Immature natural killer cell (primary cell): Measurements from ENCODE around the gene MVK. TPM values are rescaled to one million over a fixed set of nuclear protein-coding genes. Genes with fewer than 3 reads are reported as not detected.

ENCODE experiments used
- DNase-seq, 3 donors: peaks; one replicate each; pipeline ENCODE4 v3.0.0; 2022; ENCODE audit warnings: mixed read lengths in 1 of 3
- H3K27ac Mint-ChIP-seq, 6 donors: one replicate each; pipeline ENCODE4 v1.8.0; 2020; ENCODE audit warnings: mixed read lengths in 6 of 6, mild to moderate bottlenecking in 5 of 6, inconsistent platforms in 4 of 6, moderate library complexity in 3 of 6
- H3K27me3 Mint-ChIP-seq, 3 donors: one replicate each; pipeline ENCODE4 v1.8.0; 2020 to 2021; ENCODE audit warnings: low read depth in 3 of 3, mild to moderate bottlenecking in 3 of 3, mixed read lengths in 3 of 3, moderate library complexity in 3 of 3, inconsistent platforms in 1 of 3
- H3K36me3 Mint-ChIP-seq, 3 donors: one replicate each; pipeline ENCODE4 v1.8.0; 2020; ENCODE audit warnings: mixed read lengths in 3 of 3, inconsistent platforms in 2 of 3, mild to moderate bottlenecking in 2 of 3
- H3K4me1 Mint-ChIP-seq, 2 donors: one replicate each; pipeline ENCODE4 v1.8.0; 2020; ENCODE audit warnings: inconsistent platforms in 2 of 2, mild to moderate bottlenecking in 2 of 2, mixed read lengths in 2 of 2, moderate library complexity in 1 of 2
- H3K4me3 Mint-ChIP-seq, 5 donors: one replicate each; pipeline ENCODE4 v1.8.0; 2020; ENCODE audit warnings: mild to moderate bottlenecking in 5 of 5, mixed read lengths in 5 of 5, inconsistent platforms in 3 of 5, moderate library complexity in 3 of 5
- H3K9me3 Mint-ChIP-seq, 6 donors: one replicate each; pipeline ENCODE4 v1.8.0; 2020; ENCODE audit warnings: mild to moderate bottlenecking in 6 of 6, mixed read lengths in 6 of 6, inconsistent platforms in 4 of 6, moderate library complexity in 3 of 6
- polyA plus RNA-seq, 3 donors: library from polyadenylated mRNA; unstranded; fragments of 300-500 nt; fragmentation: Illumina TruSeq; gene quantifications; one replicate each; pipeline ENCODE4 v1.2.3, GENCODE V29; 2021

Gene MVK
- 1 to 10 TPM; 3.4 to 4.9 (median 4.2) TPM for polyA plus RNA-seq

GRCh38 chr12:109573029-109573913 is at the start of gene MVK, which contains the start of gene MMAB:
TSS of gene MVK (plus strand) at chr12:109573794. CDS start at chr12:109574823, 1,029 bp downstream.
TSS of gene MMAB (minus strand) at chr12:109573504. CDS start at chr12:109573480, 24 bp downstream.
- Mint-ChIP-seq H3K9me3 (no peaks in the 10 kb centered on the region), H3K27me3 (peaks cover 7 to 10% (median 8%) of the 10 kb centered on the region in 3 donors), H3K4me1 (peaks cover 26 to 39% of the 10 kb centered on the region in 2 donors), H3K27ac (peak within 1 kb of the TSS; percentile 93 to 97 (median 96)), H3K36me3 (peaks cover 10 to 23% (median 16%) of the 10 kb centered on the region in 3 donors), H3K4me3 (peak within 1 kb of the TSS; percentile 91 to 98 (median 95))
- peak; percentile 99 for DNase-seq

DNA sequence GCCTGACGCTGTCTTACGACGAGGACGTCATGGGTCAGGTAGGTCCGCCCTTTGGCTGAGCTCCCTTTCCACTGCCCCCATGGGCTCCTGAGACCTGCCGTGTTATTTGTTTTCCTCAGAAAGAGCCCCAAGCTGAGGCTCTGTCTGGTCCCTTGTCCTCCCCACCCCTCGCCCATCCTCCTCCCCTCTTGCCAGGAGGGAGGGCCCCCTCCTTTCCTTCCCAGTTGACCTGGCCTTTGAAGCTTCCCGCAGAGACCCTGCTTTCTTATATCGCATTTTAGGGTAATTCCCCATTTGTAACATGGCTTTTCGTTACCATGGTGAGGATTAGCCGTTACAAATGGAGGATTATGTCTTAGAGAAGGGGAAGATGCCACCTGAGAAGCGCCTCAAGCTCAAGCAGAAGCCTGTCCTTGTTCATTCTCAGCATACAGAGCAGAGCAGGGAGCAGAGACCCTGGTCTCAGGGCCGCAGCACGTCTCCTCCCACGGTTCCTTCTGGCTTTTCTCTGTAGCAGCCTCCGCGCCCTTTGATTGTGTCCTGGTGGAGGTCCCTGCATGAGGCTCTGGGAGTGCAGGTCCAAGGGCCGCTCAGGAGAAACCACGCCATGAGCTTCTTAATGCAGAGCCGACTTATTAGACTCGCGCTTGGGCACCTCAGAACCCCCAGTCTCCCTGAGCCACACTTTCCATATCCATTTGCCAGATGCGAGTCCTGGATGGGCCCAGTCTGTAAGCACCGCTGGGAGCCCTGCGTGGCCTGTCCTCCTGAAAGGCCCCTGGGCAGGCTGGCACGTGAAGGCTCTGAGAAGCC is 48.9 kb upstream of the MVK start:
- Mint-ChIP-seq H3K27ac (no peak overlapping the region), H3K4me1 (no peaks in the 10 kb centered on the region), H3K27me3 (peaks cover 0 to 2% (median 0%) of the 10 kb centered on the region in 3 donors), H3K4me3 (no peak overlapping the region), H3K9me3 (no peaks in the 10 kb centered on the region), H3K36me3 (peaks cover 13 to 49% (median 24%) of the 10 kb centered on the region in 3 donors)
- no peak for DNase-seq

DNA sequence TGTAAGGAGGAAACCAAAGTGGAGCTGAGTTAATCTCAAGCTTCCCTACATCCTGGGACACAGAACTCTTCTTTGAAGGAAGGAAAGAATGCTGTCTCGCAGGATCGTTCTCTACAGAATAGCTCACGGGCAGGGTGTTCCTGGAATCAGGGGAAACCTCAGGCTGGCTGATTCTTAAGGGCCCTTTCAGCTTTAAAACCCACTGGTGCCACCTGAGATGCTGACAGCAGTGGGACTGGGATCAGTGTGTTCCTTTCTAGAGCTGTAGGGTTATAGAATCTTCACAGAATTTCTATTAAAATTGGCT is 48.4 kb upstream of the MVK start:
- Mint-ChIP-seq H3K27me3 (no peaks in the 10 kb centered on the region), H3K9me3 (no peaks in the 10 kb centered on the region), H3K4me1 (no peaks in the 10 kb centered on the region), H3K4me3 (no peak overlapping the region), H3K27ac (no peak overlapping the region), H3K36me3 (peaks cover 16 to 50% (median 18%) of the 10 kb centered on the region in 3 donors)
- no peak for DNase-seq

DNA sequence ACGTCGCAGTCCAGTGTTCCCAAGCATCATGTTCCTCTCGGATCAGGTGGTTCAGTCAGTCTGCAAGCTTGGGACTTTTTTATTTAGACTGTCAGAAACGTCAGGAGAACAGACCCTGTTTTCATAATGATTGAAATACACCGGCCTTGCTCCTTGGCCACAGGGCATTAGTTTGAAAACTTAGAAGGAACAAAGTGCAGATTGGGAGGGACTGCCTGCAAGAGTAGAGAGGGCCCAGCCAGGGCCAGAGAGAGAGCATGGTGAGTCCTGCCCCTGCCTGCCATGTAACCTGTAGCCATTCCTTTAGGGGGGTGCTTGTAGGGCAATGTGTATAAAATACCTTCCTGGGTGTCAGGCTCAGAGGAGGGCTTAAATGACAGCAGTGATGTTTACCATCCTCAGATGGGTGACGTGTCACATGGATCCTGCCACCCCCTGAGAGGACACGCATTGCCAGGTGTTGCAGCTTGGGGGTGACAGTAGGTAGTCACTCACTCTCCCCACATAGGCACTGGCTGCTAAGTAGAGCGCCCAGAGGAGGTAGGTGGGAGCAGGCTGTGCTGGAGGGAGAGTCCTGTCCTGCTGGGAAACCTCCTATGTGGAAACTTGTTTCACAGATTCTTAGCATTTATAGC is 46.0 kb upstream of the MVK start:
- Mint-ChIP-seq H3K27me3 (no peaks in the 10 kb centered on the region), H3K4me3 (no peak overlapping the region), H3K9me3 (no peaks in the 10 kb centered on the region), H3K27ac (peak overlapping the region in 1 of 6 donors; percentile 7), H3K36me3 (peaks cover 15 to 46% (median 17%) of the 10 kb centered on the region in 3 donors), H3K4me1 (no peaks in the 10 kb centered on the region)
- DNase-seq = no peak

GRCh38 chr12:109529691-109530640 is 43.6 kb upstream of the MVK start:
- Mint-ChIP-seq H3K4me3 (no peak overlapping the region), H3K27me3 (no peaks in the 10 kb centered on the region), H3K27ac (peak overlapping the region in 2 of 6 donors; percentile 30 to 55), H3K9me3 (no peaks in the 10 kb centered on the region), H3K4me1 (no peaks in the 10 kb centered on the region), H3K36me3 (peaks cover 15 to 45% (median 18%) of the 10 kb centered on the region in 3 donors)
- no peak for DNase-seq

DNA sequence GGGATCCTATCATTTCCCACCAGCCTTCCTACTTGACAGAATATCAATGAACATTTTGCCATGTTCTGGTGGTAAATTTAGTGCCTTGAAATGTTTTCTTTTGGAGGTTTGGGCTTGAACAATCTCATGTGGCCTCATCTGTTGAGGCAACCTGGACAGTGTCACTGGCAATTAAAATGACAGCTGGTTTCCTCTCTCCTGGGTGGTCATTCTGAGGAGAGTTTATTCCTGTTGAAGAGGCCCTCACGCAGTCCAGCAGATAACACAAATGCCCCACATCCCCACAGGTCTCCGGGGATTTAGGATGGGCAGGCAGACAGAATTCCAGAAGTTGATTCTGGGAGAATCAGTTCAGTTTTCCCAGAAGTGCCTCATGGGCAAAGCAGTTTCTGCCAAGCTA is 42.2 kb upstream of the MVK start:
- Mint-ChIP-seq H3K4me3 (no peak overlapping the region), H3K27me3 (no peaks in the 10 kb centered on the region), H3K27ac (no peak overlapping the region), H3K36me3 (peaks cover 9 to 44% (median 20%) of the 10 kb centered on the region in 3 donors), H3K4me1 (no peaks in the 10 kb centered on the region), H3K9me3 (no peaks in the 10 kb centered on the region)
- DNase-seq = no peak

GRCh38 chr12:109532721-109533486 is 40.7 kb upstream of the MVK start:
- H3K36me3 Mint-ChIP-seq = peaks cover 9 to 40% (median 13%) of the 10 kb centered on the region in 3 donors
- no peaks in the 10 kb centered on the region for H3K9me3 Mint-ChIP-seq
- DNase-seq = no peak
- H3K4me3 Mint-ChIP-seq = no peak overlapping the region
- H3K27ac Mint-ChIP-seq = no peak overlapping the region
- no peaks in the 10 kb centered on the region for H3K4me1 Mint-ChIP-seq
- H3K27me3 Mint-ChIP-seq = no peaks in the 10 kb centered on the region

GRCh38 chr12:109533487-109533740 is 40.2 kb upstream of the MVK start:
- Mint-ChIP-seq H3K36me3 (peaks cover 9 to 41% (median 13%) of the 10 kb centered on the region in 3 donors), H3K27ac (no peak overlapping the region), H3K4me3 (no peak overlapping the region), H3K9me3 (no peaks in the 10 kb centered on the region), H3K4me1 (no peaks in the 10 kb centered on the region), H3K27me3 (no peaks in the 10 kb centered on the region)
- DNase-seq = no peak

DNA sequence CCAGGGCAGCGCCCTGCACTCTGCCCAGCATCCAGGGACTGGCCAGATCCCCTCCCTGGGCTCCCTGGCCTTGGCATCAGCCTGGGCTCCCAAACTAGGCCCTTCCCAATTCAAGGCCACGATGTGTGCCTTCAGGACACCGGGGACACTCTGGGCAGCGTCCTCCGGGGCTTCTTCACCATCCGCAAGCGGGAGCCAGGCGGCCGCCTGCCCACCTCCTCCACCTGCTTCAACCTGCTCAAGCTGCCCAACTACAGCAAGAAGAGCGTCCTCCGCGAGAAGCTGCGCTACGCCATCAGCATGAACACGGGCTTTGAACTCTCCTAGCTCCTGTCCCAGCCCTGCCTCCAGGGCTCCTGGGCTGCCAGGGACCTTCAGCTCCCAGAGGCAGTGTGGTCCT is 39.1 kb upstream of the MVK start:
- no peak for DNase-seq
- Mint-ChIP-seq H3K27me3 (no peaks in the 10 kb centered on the region), H3K36me3 (peaks cover 9 to 43% (median 13%) of the 10 kb centered on the region in 3 donors)

DNA sequence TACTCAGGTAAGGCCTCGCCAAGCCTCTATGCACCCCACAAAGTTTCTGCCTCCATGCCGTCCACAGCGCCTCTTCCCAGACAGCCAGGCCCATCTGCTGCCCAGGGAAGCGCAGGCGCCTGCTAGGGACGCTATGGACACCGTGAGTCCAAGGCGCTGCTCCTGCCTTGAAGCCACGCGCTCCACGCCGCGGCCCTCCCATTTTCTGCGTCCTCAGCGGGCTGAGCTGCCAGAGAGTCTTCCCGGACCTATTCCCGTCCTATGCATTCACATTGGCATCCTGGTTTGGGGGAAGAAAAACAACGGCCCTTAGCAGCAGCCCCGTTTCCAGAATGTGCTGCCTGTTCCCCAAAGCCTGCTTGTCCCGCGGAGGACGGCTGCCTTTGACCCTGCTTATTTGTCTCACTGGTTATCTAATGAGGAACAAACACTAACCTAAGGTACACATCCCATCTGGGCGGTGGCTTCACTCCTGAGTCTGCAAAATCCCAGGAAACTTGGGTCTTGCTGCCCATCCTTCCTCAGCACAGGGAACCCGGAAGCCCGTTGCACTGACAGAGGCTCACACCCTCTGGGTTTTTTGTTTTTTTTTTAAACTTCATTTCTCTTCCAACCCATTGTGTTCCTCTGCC is 38.2 kb upstream of the MVK start:
- Mint-ChIP-seq H3K9me3 (no peaks in the 10 kb centered on the region), H3K27ac (no peak overlapping the region), H3K27me3 (no peaks in the 10 kb centered on the region), H3K4me3 (no peak overlapping the region), H3K4me1 (no peaks in the 10 kb centered on the region), H3K36me3 (peaks cover 5 to 35% (median 12%) of the 10 kb centered on the region in 3 donors)
- DNase-seq = no peak

More for the DNA sequence above, 39.1 kb upstream of the MVK start:
- Mint-ChIP-seq H3K27ac (no peak overlapping the region), H3K4me3 (no peak overlapping the region), H3K4me1 (no peaks in the 10 kb centered on the region), H3K9me3 (no peaks in the 10 kb centered on the region)

GRCh38 chr12:109535863-109536250 is 37.7 kb upstream of the MVK start:
- Mint-ChIP-seq H3K9me3 (no peaks in the 10 kb centered on the region), H3K27me3 (no peaks in the 10 kb centered on the region), H3K4me1 (no peaks in the 10 kb centered on the region), H3K27ac (peak overlapping the region in 1 of 6 donors; percentile 29), H3K4me3 (no peak overlapping the region), H3K36me3 (peaks cover 3 to 32% (median 8%) of the 10 kb centered on the region in 3 donors)
- DNase-seq = no peak

DNA sequence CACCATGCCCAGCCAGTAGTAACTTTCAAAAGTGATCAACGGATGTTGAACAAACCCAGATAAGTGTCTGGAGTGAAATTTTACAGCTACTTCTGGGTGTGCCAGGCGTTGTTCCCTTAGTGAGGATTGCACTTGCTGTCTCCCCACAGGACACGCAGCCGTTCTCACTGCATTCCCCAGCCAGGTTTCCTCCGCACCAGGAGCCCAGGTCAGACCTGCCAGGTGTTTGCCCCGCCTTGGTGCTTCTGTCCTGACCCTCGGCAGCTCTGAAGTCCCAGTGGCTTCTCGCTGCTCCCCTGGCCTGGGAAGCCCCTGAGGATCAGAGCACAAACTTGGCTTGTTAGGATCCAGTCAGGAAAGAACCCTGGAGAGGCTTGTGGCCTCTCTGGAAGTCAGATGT is 36.5 kb upstream of the MVK start:
- no peaks in the 10 kb centered on the region for H3K9me3 Mint-ChIP-seq
- DNase-seq = no peak

More for the DNA sequence above, 36.5 kb upstream of the MVK start:
- no peaks in the 10 kb centered on the region for H3K27me3 Mint-ChIP-seq
- peaks cover 3 to 5% of the 10 kb centered on the region in 2 donors for H3K4me1 Mint-ChIP-seq
- H3K36me3 Mint-ChIP-seq = peaks cover 0 to 24% (median 9%) of the 10 kb centered on the region in 3 donors
- H3K4me3 Mint-ChIP-seq = no peak overlapping the region
- H3K27ac Mint-ChIP-seq = no peak overlapping the region
